IPS-18a (cell line): ENCODE results near the gene RPL12.

Experiments
- H3K27ac ChIP-seq: one replicate; pipeline ENCODE4 v1.5.1; 2013; ENCODE audit warnings: low read length
- H3K27me3 ChIP-seq: one replicate; pipeline ENCODE4 v1.6.1; 2013; ENCODE audit warnings: mild to moderate bottlenecking, low read length; ENCODE audit not compliant: control insufficient read depth, insufficient read depth
- H3K36me3 ChIP-seq: one replicate; pipeline ENCODE4 v1.6.1; 2013; ENCODE audit warnings: low read depth, low read length; ENCODE audit not compliant: control insufficient read depth
- H3K4me1 ChIP-seq: one replicate; pipeline ENCODE4 v1.6.1; 2013; ENCODE audit warnings: low read depth, low read length; ENCODE audit not compliant: control insufficient read depth
- H3K4me3 ChIP-seq: one replicate; pipeline ENCODE4 v1.5.1; 2013; ENCODE audit warnings: low read length
- H3K9ac ChIP-seq: one replicate; pipeline ENCODE4 v1.6.1; 2013; ENCODE audit warnings: mild to moderate bottlenecking, low read length, moderate library complexity
- H3K9me3 ChIP-seq: one replicate; pipeline ENCODE4 v1.6.1; 2013; ENCODE audit warnings: low read depth, low read length; ENCODE audit not compliant: control insufficient read depth

RPL12 gene

DNA sequence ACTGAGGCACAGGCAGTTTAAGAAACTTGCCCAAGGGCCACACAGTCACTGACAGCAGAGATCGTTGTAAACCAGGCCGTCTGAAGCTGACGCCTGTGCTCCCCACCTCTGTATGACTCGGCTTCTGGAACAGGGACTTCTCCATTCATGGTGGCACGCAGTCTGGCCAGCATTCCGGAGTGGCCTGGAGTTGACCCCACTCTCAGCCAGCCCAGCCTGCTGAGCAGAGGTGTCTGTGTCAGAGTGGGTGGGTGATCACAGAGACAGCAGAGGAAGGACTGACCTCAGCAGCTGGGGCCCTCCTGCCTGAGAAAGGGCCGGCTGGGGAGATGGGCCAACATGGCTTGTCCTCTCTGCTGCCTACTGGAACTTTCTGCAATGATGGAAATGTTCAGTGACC is 12.7 kb upstream of the RPL12 start:
- no peaks in the 10 kb centered on the region for H3K27me3 ChIP-seq
- no peak overlapping the region for H3K27ac ChIP-seq
- H3K36me3 ChIP-seq, result peaks cover 30% of the 10 kb centered on the region

DNA sequence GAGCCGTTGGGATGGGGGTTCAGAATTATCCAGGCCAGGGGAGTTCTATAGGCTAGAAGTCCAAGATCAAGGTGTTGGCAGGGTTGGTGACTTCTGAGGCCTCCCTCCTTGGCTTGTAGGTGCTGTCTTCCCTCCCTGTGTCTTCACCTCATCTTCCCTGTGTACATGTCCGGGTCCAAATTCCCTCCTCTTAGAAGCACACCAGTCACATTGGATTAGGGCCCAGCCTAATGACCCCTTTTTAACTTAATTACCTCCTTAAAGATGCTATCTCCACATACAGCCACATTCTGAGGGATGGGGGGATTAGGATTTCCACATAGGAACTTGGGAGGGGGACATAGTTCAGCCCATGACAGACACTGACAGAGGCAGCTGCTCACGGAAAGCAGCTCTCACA is 12.2 kb upstream of the RPL12 start:
- Histone ChIP-seq H3K4me1 (no peaks in the 10 kb centered on the region), H3K36me3 (peaks cover 30% of the 10 kb centered on the region)

More for the DNA sequence above, 12.7 kb upstream of the RPL12 start:
- H3K4me1 ChIP-seq, result no peaks in the 10 kb centered on the region
- H3K9me3 ChIP-seq, result no peaks in the 10 kb centered on the region
- H3K4me3 ChIP-seq, result no peak overlapping the region
- no peak overlapping the region for H3K9ac ChIP-seq

DNA sequence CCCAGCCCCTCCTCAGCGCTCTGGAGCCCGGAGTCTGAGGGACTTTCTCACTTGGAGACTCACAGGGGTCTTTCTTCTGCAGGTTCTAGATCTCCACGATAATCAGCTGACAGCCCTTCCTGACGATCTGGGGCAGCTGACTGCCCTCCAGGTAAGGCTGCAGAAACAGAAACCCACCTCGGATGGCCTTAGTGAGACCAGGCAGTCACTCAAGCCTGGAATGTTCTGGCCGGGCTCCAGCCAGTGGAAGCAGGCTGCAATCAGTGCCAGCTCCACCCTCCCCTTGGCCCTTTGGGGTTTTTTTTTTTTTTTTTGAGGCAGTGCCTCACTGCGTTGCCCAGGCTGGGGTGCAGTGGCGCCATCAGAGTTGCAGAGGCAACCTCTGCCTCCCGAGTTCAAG is 7.7 kb upstream of the RPL12 start:
- Histone ChIP-seq H3K4me1 (no peaks in the 10 kb centered on the region), H3K9me3 (no peaks in the 10 kb centered on the region), H3K27me3 (no peaks in the 10 kb centered on the region), H3K27ac (no peak overlapping the region), H3K9ac (no peak overlapping the region), H3K36me3 (peaks cover 30% of the 10 kb centered on the region), H3K4me3 (no peak overlapping the region)

More for the DNA sequence above, 12.2 kb upstream of the RPL12 start:
- Histone ChIP-seq H3K4me3 (no peak overlapping the region), H3K27ac (no peak overlapping the region), H3K9ac (no peak overlapping the region), H3K9me3 (no peaks in the 10 kb centered on the region), H3K27me3 (no peaks in the 10 kb centered on the region)

DNA sequence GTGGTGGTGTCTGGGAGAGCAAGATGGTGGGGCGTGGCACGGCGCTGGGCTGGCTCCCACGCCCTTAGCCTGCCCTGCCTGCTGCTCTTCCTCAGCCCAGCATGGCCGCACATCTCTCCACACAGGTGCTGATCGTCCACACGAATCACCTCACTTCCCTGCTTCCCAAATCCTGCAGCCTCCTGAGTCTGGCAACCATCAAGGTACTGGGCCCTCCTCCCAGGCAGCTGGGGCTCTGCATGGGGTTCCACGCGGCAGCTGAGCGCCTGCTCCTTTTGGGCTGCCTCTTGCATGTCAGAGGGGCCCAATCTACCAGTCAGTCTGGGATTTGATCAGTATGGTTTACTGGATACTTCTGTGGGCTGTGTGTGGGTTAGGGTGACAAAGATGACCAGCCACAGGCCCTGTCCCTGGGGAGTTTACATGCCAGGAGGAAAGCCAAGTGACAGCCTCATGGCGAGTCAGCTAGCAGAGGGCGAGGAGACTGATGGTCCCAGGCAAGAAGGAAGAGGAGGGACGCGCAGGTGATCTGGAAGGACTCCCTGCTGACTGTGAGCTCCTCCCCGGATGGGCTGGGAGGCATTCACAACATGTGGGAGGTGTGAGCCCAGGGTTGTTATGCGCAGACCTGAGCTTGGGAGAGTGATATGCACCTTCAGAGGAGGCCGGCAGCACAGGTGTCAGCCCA is 6.1 kb upstream of the RPL12 start:
- H3K9ac ChIP-seq, result no peak overlapping the region
- no peaks in the 10 kb centered on the region for H3K27me3 ChIP-seq
- H3K4me3 ChIP-seq, result no peak overlapping the region
- peaks cover 28% of the 10 kb centered on the region for H3K36me3 ChIP-seq
- no peaks in the 10 kb centered on the region for H3K4me1 ChIP-seq
- H3K27ac ChIP-seq, result no peak overlapping the region
- H3K9me3 ChIP-seq, result no peaks in the 10 kb centered on the region

DNA sequence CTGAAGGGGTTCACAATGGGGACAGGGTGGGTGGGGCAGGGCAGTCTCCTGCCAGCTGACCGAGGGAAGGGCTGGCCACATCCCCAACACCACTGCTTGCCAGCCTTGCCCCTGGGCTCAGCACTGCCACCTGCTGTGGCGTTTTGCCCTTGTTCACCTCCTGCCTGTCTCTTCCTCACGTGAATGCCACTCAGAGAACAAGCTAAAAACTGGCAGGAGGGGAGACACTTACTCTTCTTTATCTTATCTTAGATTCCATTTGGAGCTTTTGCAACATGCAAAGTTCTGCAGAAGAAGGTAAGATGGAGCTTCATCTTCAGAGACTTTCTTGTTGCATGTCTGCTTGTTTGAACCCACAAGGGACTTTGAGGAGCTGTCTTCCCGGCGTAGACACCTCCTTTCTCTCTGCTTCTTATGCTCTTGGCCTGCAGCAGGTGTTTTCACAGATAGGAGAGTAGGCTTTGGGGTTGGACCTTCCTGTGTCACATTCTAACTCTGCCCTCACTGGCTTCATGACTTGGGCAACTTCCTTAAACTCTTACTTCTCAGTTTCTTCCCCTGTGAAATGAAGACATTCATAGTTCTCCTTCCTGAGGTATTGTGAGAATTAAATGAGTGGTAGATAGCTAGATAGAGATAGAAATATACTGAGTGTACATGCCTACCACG is 4.3 kb upstream of the RPL12 start:
- no peak overlapping the region for H3K9ac ChIP-seq
- H3K9me3 ChIP-seq, result no peaks in the 10 kb centered on the region
- H3K27me3 ChIP-seq, result no peaks in the 10 kb centered on the region
- H3K4me1 ChIP-seq, result no peaks in the 10 kb centered on the region
- peaks cover 15% of the 10 kb centered on the region for H3K36me3 ChIP-seq
- H3K4me3 ChIP-seq, result no peak overlapping the region
- H3K27ac ChIP-seq, result no peak overlapping the region

DNA sequence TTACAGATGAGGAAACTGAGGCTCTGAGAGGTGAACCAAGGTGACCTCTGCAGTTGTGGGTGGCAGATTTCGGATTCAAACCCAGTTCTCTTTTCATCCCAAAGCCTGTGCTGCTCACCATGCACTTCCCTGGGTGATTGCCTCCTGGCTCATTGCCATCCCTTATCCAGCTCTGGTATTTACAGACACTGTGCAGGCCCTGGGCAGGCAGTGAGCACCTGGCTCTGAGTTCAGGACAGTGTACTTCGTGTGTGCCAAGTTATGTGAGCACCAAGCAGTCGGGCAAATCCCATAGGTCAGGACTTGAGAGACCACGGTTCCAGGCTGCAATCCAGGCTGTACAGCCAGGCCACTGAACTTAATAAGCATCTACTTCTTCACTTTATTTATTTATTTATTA is 1.5 kb upstream of the RPL12 start:
- no peaks in the 10 kb centered on the region for H3K9me3 ChIP-seq
- no peak overlapping the region for H3K27ac ChIP-seq
- H3K9ac ChIP-seq, result no peak overlapping the region
- H3K27me3 ChIP-seq, result no peaks in the 10 kb centered on the region
- no peaks in the 10 kb centered on the region for H3K4me1 ChIP-seq
- peaks cover 29% of the 10 kb centered on the region for H3K36me3 ChIP-seq
- H3K4me3 ChIP-seq, result peak overlapping the region; percentile 85

DNA sequence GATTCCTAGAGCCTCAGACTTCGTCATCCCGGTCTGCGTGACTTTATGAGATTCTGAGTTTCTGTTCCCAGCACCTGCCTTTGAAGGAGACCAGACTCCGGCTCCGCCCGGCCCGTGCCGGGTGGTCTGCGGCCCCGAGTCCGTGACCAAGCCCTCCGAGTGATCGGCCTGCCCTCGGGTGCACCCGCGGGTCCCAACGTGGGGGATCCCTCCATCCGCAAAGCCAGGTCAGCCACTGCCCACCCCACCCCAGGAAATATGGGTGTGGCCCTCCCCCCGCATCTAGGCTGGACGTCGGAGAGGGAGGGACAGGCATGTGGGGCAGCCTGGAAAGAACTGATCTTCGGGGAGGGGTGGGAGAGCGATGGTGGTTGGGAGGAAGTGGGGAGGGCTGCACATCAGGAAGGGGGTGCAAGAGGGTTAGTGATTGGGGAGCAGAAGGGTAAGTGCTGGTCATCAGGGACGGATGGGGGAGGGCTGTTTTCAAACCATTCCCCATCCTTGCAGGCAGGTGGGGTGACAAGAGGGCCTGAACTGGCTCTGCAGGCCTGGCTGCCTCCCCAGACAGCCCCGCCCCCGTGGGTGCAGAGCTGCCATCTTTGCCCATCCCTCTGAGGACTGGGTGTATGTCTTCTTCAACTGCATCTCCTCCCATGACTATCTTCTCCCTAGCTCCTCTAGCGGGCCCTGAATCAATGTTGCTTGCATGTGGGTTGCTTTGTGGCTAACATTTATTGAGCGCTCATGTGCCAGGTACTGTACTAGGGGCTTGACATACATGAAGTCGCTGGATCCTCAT is 851 bp upstream of the RPL12 start:
- Histone ChIP-seq H3K27me3 (no peaks in the 10 kb centered on the region), H3K36me3 (peaks cover 36% of the 10 kb centered on the region), H3K27ac (peak overlapping the region; percentile 21), H3K4me3 (peak overlapping the region; percentile 85), H3K9me3 (no peaks in the 10 kb centered on the region), H3K4me1 (no peaks in the 10 kb centered on the region), H3K9ac (peak overlapping the region; percentile 67)

DNA sequence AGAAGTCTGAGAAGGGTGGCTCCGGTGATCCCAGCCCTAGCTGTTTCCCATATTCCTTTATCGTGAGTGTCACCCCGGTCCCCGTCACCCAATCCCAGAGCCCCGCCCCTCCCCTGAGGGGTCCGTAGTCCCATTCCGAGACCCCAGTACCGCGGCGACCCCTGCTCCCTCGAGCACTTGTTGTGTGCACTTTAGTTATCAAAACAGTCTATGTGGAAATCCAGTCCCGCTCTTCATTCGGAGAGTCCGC is 327 bp upstream of the RPL12 start:
- H3K36me3 ChIP-seq, result peaks cover 41% of the 10 kb centered on the region

DNA sequence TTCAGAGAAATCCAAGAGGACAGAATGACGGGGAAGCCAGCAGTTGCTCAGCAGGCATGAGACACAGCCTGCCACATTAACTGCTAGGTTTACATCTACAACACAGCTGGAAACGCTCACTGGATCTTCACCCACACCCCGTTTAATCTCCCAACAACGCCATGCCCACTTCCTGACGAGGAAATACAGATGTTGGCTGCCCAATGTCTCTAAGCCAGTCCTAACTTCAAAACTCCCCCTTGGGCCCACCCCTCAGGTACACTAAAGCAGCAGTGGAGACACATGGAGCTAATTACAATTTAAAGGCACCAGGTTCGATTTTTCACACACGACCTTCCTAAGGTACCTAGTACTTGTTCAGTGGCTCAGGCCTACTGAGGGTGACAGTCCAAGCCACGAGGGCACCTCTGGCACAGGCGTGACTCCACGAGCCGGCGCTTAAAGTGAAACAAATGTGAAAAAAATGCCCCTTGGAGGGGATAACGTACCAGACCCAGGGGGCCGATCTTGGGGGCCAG is 904 bp downstream of the RPL12 start:
- peaks cover 43% of the 10 kb centered on the region for H3K36me3 ChIP-seq
- H3K27me3 ChIP-seq, result no peaks in the 10 kb centered on the region
- peak overlapping the region; percentile 85 for H3K4me3 ChIP-seq
- H3K9ac ChIP-seq, result peak overlapping the region; percentile 95
- no peaks in the 10 kb centered on the region for H3K9me3 ChIP-seq
- H3K4me1 ChIP-seq, result no peaks in the 10 kb centered on the region
- H3K27ac ChIP-seq, result peak overlapping the region; percentile 36

More for the DNA sequence above, 327 bp upstream of the RPL12 start:
- H3K27ac ChIP-seq, result peak overlapping the region; percentile 21
- H3K4me1 ChIP-seq, result no peaks in the 10 kb centered on the region
- H3K9ac ChIP-seq, result peak overlapping the region; percentile 67
- H3K27me3 ChIP-seq, result no peaks in the 10 kb centered on the region
- peak overlapping the region; percentile 85 for H3K4me3 ChIP-seq
- H3K9me3 ChIP-seq, result no peaks in the 10 kb centered on the region

DNA sequence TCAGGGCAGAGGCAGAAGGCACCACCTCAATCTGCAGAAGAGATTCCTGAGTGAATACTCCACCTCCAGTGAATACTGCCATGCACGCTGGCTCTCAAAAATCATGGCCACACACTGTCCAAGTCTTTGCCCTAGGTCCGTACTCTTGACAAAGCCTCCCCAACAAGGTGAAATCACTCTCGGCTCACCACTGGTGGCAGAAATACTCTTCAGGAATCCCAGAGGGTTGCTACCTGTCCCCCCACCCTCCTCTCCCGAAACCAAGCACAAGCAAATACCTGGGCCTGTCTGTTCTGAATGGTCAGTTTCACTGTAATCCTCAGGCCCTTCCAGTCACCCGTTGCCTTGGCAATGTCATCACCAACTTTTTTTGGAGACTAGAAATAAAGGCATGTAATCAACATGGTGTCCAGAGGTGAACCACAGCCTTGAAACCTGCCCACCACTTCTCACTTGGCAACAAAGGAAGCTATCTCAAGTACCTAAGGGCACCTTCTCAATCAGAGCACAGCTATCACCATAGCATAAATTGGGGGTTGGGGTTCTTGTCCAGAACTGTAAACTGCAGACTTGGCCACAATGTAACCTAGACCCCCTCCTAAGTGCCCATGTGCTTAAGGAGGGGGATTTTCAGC is 1.8 kb downstream of the RPL12 start:
- Histone ChIP-seq H3K9me3 (no peaks in the 10 kb centered on the region), H3K4me3 (peak overlapping the region; percentile 85), H3K9ac (peak overlapping the region; percentile 95), H3K27ac (no peak overlapping the region), H3K36me3 (peaks cover 48% of the 10 kb centered on the region), H3K4me1 (no peaks in the 10 kb centered on the region), H3K27me3 (no peaks in the 10 kb centered on the region)

DNA sequence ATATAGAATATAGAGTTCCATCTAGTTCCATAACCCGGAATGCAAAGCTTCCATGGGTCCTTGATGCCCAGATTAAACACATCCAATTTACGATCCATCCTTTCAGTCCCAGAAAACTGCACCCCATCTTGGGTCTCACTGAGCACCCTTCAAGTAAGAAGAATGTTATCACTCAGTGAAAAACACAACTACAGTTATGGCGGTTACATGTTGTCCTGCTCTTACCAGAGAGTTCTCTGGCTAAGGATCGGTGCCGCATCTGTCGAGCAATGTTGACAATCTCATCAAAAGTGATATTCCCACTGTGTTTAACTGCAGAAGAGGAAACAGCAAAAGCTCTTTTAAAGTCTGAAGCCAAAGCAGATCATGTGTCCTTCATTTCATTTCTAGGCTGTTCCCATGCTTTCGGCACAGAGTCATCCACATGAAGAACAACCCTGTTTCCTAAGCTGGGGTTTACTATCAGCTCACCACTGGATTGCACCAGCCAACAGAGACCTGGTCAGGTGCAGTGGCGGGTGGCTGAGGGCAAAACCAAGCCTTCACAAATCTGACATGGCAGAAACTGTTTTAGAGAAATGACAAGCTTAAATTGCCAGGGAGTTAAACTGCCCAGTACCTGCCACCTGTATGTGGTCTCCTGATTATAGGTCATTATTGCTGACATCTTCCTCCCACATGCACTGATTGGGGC is 2.9 kb downstream of the RPL12 start:
- H3K27me3 ChIP-seq, result no peaks in the 10 kb centered on the region
- peaks cover 53% of the 10 kb centered on the region for H3K36me3 ChIP-seq
- H3K27ac ChIP-seq, result no peak overlapping the region
- no peak overlapping the region for H3K9ac ChIP-seq
- no peaks in the 10 kb centered on the region for H3K4me1 ChIP-seq
- H3K4me3 ChIP-seq, result peak overlapping the region; percentile 85
- H3K9me3 ChIP-seq, result no peaks in the 10 kb centered on the region
